ENCODE results near the gene CDH8.

GRCh38 chr16:61726125-61726524 is 310.1 kb downstream of the CDH8 start:
- TF ChIP-seq CTCF (IDR thresholded peaks at IDR 0.05; ENCODE audit: insufficient read depth, low read length, poor library complexity, severe bottlenecking): no peak
- no peak for TF ChIP-seq EZH2phosphoT487 (conservative IDR thresholded peaks at IDR 0.05; ENCODE audit: low read length)
